ENCODE results near the gene ATG7. TPM values are rescaled to one million over a fixed set of nuclear protein-coding genes. Genes with fewer than 3 reads are reported as not detected.

The ATG7 gene
- polyA plus RNA-seq, 2 of the 4 experiments (the other 2 are of a cell fraction): 27.2 to 41.2 TPM

DNA sequence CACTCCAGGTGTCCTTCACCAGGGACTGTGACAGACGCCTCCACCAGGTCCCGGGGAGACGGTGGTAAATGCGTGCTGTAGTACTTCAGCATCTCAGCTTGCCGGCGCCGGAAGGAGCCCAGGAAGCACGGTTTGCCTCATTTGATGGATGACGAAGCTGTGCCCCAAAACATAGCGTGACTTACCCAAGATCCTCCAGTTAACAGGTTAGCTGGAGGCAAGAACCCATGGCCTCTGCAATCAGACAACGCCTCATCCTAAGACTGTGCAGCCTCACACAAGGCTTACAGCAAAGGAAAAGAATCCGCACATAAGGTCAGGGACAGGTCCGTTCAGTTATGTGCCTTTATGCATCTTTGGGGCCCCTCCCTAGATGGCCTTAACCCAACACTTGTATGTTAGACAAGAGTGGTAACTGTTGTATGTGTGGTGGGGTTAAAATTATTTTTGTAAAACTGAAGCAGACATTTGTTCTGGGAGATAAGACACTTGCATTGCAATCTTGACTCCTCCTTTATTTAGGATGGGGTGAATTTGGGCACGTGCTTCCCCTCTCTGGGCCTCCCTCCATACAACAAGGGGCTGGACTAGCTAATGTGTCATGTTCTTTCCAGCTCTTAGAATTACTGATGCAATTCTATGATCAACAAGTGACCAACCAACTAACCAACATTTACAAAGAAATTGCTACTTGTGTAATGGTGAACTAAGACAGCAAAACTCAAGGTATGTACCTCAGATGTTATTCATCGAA, 332.1 kb downstream of the ATG7 start:
- TF ChIP-seq PHF8 (IDR thresholded peaks at IDR 0.05; ENCODE audit: borderline replicate concordance, low read depth): no peak
- TF ChIP-seq, protein P1, sequence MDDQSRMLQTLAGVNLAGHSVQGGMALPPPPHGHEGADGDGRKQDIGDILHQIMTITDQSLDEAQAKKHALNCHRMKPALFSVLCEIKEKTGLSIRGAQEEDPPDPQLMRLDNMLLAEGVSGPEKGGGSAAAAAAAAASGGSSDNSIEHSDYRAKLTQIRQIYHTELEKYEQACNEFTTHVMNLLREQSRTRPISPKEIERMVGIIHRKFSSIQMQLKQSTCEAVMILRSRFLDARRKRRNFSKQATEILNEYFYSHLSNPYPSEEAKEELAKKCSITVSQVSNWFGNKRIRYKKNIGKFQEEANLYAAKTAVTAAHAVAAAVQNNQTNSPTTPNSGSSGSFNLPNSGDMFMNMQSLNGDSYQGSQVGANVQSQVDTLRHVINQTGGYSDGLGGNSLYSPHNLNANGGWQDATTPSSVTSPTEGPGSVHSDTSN (IDR thresholded peaks at IDR 0.05): no peak
- no peak for TF ChIP-seq CHD2 (IDR thresholded peaks at IDR 0.05; ENCODE audit: low read length, partially characterized antibody)
- TF ChIP-seq, protein P2, sequence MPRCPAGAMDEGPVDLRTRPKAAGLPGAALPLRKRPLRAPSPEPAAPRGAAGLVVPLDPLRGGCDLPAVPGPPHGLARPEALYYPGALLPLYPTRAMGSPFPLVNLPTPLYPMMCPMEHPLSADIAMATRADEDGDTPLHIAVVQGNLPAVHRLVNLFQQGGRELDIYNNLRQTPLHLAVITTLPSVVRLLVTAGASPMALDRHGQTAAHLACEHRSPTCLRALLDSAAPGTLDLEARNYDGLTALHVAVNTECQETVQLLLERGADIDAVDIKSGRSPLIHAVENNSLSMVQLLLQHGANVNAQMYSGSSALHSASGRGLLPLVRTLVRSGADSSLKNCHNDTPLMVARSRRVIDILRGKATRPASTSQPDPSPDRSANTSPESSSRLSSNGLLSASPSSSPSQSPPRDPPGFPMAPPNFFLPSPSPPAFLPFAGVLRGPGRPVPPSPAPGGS (IDR thresholded peaks at IDR 0.05): no peak
- TF ChIP-seq, protein P3, sequence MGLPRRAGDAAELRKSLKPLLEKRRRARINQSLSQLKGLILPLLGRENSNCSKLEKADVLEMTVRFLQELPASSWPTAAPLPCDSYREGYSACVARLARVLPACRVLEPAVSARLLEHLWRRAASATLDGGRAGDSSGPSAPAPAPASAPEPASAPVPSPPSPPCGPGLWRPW (IDR thresholded peaks at IDR 0.05): no peak
- no peak for TF ChIP-seq TFCP2L1 (CRISPR knock-in tag; IDR thresholded peaks at IDR 0.05)
- TF ChIP-seq KDM5A (IDR thresholded peaks at IDR 0.05): no peak
- TF ChIP-seq EHF (CRISPR knock-in tag; IDR thresholded peaks at IDR 0.05): no peak
- TF ChIP-seq RFX5 (IDR thresholded peaks at IDR 0.05): no peak
- ChIA-PET POLR2A (no interaction called here), CTCF (interaction anchor here (0.5 to 1.1 kb wide), 2 partner anchors 19 to 245 kb away, joined by 3 read pairs; no protein-coding TSS in a partner anchor)
- ATAC-seq (no peak), DNase-seq (ENCODE audit: low read depth in 1 of 2, low spot score in 1 of 2) (no peak), FAIRE-seq (no peak)
- H3K27ac ChIP-seq: peak overlapping the region in 1 of 2 experiments; percentile 39; a peak in 2 of 6 replicates
- H3K4me3 ChIP-seq: no peak overlapping the region
- H3K4me1 ChIP-seq: peaks cover 46% of the 10 kb centered on the region
- 81% methylated on average over 14 of the region's 15 CpGs for WGBS (ENCODE audit: missing lambda C conversion rate)
- H3K9me3 ChIP-seq: no peaks in the 10 kb centered on the region
- H3K4me2 ChIP-seq: no peak overlapping the region

DNA sequence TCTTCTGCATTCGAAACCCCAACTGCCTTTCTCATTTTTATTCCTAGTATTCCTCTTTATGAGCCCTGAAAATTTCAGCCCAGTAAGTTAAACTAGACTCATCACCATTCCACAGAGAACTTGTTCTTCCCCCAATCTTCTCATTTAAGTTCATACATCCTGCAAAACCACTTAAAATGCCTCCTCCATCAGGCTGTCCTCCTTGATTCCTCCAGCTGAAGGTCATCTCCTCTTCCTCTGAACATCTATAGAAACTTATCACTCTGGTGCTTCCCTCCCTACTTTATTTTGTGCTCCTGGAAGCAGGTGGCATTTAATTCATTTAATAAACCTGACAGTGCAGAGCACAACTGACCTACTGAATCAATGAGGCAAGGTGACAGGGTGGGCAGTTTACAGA, 333.2 kb downstream of the ATG7 start:
- TF ChIP-seq ZFP36 (IDR thresholded peaks at IDR 0.05; ENCODE audit: borderline replicate concordance, partially characterized antibody) (peak; percentile 73), NPAS2 (CRISPR knock-in tag; IDR thresholded peaks at IDR 0.05; ENCODE audit: borderline replicate concordance) (no peak)
- 92% methylated on average over 1 of the region's 1 CpG for WGBS (ENCODE audit: missing lambda C conversion rate)
- no peak for DNase-seq (ENCODE audit: low read depth in 1 of 2, low spot score in 1 of 2)
- Histone ChIP-seq H3K4me1 (peaks cover 37% of the 10 kb centered on the region), H3K27ac (no peak overlapping the region), H3K4me3 (no peak overlapping the region), H3K4me2 (no peak overlapping the region), H3K9me3 (no peaks in the 10 kb centered on the region)
- no peak for ATAC-seq
- no peak for FAIRE-seq
- POLR2A ChIA-PET: no interaction called here
- CTCF ChIA-PET: interaction anchor here (1.0 kb wide), 2 partner anchors 13 to 211 kb away, joined by 3 read pairs; no protein-coding TSS in a partner anchor

DNA sequence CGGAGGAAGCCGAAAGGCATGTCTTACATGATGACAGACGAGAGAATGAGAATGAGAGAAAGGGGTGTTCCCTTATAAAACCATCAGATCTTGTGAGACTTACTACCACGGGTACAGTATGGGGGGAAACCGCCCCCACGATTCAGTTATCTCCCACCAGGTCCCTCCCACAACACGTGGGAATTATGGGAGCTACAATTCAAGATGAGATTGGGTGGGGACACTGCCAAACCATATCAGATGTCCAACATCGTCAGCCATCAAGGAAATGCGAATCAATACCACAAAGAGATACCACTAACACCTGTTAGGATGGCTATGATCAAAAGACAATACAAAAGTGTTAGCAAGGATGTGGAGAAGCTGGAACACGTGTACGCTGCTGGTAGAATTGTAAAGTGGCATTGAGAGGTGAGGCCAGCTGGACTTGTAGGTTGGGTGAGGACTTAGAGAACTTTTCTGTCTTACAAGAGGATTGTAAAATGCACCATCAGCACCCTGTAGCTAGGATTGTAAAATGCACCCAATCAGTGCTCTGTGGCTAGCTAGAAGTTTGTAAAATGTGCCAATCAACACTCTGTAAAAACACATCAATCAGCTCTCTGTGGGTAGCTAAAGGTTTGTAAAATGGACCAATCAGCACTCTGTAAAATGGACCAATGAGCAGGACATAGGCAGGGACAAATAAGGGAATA, 334.0 kb downstream of the ATG7 start:
- H3K9me3 ChIP-seq: no peaks in the 10 kb centered on the region
- H3K27ac ChIP-seq: no peak overlapping the region
- ChIA-PET POLR2A (interaction anchor here (0.8 kb wide), 1 partner anchor 37 kb away, joined by 4 read pairs; the partner anchor contains the start of gene VGLL4), CTCF (interaction anchor here (1.0 kb wide), 3 partner anchors 12 to 212 kb away, joined by 3 read pairs; no protein-coding TSS in a partner anchor)
- 92% methylated on average over 11 of the region's 11 CpGs for WGBS (ENCODE audit: missing lambda C conversion rate)
- FAIRE-seq: no peak
- TF ChIP-seq NFE2L2 (conservative IDR thresholded peaks at IDR 0.05; ENCODE audit: low read length): no peak
- peak; percentile 50 for TF ChIP-seq MAFK (IDR thresholded peaks at IDR 0.05; ENCODE audit: partially characterized antibody)
- H3K4me3 ChIP-seq: no peak overlapping the region
- no peak for ATAC-seq
- no peak overlapping the region for H3K4me2 ChIP-seq
- H3K4me1 ChIP-seq: peaks cover 31% of the 10 kb centered on the region
- no peak for DNase-seq (ENCODE audit: low read depth in 1 of 2, low spot score in 1 of 2)

DNA sequence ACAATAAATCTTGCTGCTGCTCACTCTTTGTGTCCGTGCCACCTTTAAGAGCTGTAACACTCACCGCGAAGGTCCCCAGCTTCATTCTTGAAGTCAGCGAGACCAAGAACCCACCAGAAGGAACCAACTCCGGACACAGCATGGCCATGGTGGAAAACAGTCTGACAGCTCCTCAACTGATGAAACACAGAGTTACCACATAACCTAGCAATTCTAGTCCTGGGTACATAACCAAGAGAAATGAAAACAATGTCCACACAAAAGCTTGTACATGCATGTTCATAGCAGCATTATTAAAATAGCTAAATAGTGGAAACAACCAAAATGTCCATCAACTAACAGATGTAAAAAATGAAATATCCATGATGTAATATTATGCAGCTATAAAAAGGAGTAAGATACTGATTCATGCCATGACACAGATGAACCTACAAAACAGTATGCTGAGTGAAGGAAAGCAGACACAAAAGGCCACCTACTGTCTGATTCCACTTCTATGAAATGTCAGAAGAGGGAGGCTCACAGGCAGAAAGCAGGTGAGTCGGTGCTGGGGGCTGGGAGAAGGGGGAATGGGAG, 334.8 kb downstream of the ATG7 start:
- Histone ChIP-seq H3K4me2 (no peak overlapping the region), H3K9me3 (no peaks in the 10 kb centered on the region), H3K27ac (no peak overlapping the region), H3K4me3 (no peak overlapping the region), H3K4me1 (peaks cover 24% of the 10 kb centered on the region)
- ChIA-PET CTCF (interaction anchor here (0.6 to 1.0 kb wide), 2 partner anchors 46 to 229 kb away, joined by 3 to 5 read pairs; no protein-coding TSS in a partner anchor), POLR2A (interaction anchor here (0.8 kb wide), 1 partner anchor 37 kb away, joined by 4 read pairs; the partner anchor contains the start of gene VGLL4)
- FAIRE-seq (no peak), DNase-seq (ENCODE audit: low read depth in 1 of 2, low spot score in 1 of 2) (no peak), ATAC-seq (no peak)
- 86% methylated on average over 6 of the region's 6 CpGs for WGBS (ENCODE audit: missing lambda C conversion rate)
- TF ChIP-seq RARB (CRISPR knock-in tag; IDR thresholded peaks at IDR 0.05): no peak
- TF ChIP-seq ZC3H11A (IDR thresholded peaks at IDR 0.05): no peak
- TF ChIP-seq CBX8 (IDR thresholded peaks at IDR 0.05): no peak
- TF ChIP-seq ZFP36 (IDR thresholded peaks at IDR 0.05; ENCODE audit: borderline replicate concordance, partially characterized antibody): no peak
- TF ChIP-seq CHD2 (IDR thresholded peaks at IDR 0.05; ENCODE audit: low read length, partially characterized antibody): no peak
- TF ChIP-seq, protein P4, sequence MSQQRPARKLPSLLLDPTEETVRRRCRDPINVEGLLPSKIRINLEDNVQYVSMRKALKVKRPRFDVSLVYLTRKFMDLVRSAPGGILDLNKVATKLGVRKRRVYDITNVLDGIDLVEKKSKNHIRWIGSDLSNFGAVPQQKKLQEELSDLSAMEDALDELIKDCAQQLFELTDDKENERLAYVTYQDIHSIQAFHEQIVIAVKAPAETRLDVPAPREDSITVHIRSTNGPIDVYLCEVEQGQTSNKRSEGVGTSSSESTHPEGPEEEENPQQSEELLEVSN (IDR thresholded peaks at IDR 0.05; ENCODE audit: borderline replicate concordance, low read depth): no peak
- TF ChIP-seq ESRRA (IDR thresholded peaks at IDR 0.05; ENCODE audit: borderline replicate concordance, low read length): no peak
- TF ChIP-seq, protein P2 (IDR thresholded peaks at IDR 0.05): no peak
- TF ChIP-seq ZNF302 (CRISPR knock-in tag; IDR thresholded peaks at IDR 0.05): no peak
- no peak for TF ChIP-seq NR3C1 (IDR thresholded peaks at IDR 0.05)
- TF ChIP-seq KDM5A (IDR thresholded peaks at IDR 0.05): no peak
- TF ChIP-seq RCOR1 (IDR thresholded peaks at IDR 0.05; ENCODE audit: low read depth, low read length): no peak
- TF ChIP-seq PHF8 (IDR thresholded peaks at IDR 0.05; ENCODE audit: borderline replicate concordance, low read depth): no peak
- TF ChIP-seq, protein P5, sequence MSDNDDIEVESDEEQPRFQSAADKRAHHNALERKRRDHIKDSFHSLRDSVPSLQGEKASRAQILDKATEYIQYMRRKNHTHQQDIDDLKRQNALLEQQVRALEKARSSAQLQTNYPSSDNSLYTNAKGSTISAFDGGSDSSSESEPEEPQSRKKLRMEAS (IDR thresholded peaks at IDR 0.05): no peak
- TF ChIP-seq JUN (IDR thresholded peaks at IDR 0.05): no peak

Measured in A549 (cell line).